ENCODE results near the gene TVP23A.
A peak's percentile ranks its signal among the peaks of the same experiment; 100 is the strongest.

DNA sequence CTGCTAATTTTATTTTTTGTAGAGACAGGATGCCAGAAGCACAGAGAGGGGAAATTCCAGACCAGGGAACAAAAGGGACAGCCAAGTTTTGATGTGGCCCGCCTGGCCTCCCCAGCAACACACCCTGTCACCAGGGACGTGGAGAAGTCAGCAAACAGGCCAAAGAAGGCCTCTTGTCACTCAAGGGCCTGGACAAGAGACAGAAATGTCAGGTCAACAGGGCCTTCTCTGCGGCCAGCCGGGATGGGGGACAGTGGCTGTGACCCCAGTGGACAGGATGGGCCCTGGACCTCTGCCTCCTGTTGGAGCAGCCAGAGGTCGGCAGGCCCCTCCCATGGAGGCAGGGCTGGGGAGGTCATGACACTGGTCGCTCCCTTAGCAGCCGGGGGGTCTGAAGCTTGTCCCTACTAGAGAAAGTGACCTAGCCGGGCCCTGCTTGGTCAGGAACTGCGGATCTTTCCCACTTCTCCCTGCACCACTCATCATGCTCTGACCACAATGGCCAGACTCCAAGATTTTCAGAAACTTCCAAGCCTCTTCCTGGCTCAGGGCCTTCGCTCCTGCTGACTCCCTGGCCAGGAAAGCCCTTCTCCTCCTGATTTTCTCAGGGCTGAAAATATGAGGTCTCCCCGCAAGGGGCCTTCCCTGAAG lies 9.2 kb upstream of the TVP23A start:
- TF ChIP-seq POLR2A (IDR thresholded peaks at IDR 0.05), result no peak
- TF ChIP-seq POLR2AphosphoS5 (IDR thresholded peaks at IDR 0.05), result peak; percentile 77 to 90 (median 87)
- TF ChIP-seq, protein P1, sequence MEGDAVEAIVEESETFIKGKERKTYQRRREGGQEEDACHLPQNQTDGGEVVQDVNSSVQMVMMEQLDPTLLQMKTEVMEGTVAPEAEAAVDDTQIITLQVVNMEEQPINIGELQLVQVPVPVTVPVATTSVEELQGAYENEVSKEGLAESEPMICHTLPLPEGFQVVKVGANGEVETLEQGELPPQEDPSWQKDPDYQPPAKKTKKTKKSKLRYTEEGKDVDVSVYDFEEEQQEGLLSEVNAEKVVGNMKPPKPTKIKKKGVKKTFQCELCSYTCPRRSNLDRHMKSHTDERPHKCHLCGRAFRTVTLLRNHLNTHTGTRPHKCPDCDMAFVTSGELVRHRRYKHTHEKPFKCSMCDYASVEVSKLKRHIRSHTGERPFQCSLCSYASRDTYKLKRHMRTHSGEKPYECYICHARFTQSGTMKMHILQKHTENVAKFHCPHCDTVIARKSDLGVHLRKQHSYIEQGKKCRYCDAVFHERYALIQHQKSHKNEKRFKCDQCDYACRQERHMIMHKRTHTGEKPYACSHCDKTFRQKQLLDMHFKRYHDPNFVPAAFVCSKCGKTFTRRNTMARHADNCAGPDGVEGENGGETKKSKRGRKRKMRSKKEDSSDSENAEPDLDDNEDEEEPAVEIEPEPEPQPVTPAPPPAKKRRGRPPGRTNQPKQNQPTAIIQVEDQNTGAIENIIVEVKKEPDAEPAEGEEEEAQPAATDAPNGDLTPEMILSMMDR (IDR thresholded peaks at IDR 0.05 in 8 of 11, conservative IDR thresholded peaks at IDR 0.05 in 3 of 11), result no peak

Measured in spleen (tissue), 7 donors.